ENCODE results near the gene CFAP410.

- no peak for TF ChIP-seq EP300 (conservative IDR thresholded peaks at IDR 0.05; ENCODE audit: poor library complexity, severe bottlenecking)
- TF ChIP-seq, protein P1, sequence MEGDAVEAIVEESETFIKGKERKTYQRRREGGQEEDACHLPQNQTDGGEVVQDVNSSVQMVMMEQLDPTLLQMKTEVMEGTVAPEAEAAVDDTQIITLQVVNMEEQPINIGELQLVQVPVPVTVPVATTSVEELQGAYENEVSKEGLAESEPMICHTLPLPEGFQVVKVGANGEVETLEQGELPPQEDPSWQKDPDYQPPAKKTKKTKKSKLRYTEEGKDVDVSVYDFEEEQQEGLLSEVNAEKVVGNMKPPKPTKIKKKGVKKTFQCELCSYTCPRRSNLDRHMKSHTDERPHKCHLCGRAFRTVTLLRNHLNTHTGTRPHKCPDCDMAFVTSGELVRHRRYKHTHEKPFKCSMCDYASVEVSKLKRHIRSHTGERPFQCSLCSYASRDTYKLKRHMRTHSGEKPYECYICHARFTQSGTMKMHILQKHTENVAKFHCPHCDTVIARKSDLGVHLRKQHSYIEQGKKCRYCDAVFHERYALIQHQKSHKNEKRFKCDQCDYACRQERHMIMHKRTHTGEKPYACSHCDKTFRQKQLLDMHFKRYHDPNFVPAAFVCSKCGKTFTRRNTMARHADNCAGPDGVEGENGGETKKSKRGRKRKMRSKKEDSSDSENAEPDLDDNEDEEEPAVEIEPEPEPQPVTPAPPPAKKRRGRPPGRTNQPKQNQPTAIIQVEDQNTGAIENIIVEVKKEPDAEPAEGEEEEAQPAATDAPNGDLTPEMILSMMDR (IDR thresholded peaks at IDR 0.05; ENCODE audit: poor library complexity, severe bottlenecking), result no peak
Observed at GRCh38 chr21:44290327-44291077, 48.7 kb downstream of the CFAP410 start.

All from neural cell (in vitro differentiated cells).